ENCODE results near the gene PLIN1. TPM values are rescaled to one million over a fixed set of nuclear protein-coding genes. Genes with fewer than 3 reads are reported as not detected.

Gene PLIN1
- polyA plus RNA-seq, 1 donor (not counting 4 experiments of a cell fraction or from before 2014, with no cell fraction given), result 0.30 TPM

- H3K79me2 ChIP-seq (ENCODE audit: control insufficient read depth, insufficient read depth, low read length), result no peaks in the 10 kb centered on the region
- no peaks in the 10 kb centered on the region for H3K27me3 ChIP-seq (ENCODE audit: control insufficient read depth, extremely low read depth, insufficient read depth, low read length)
- TF ChIP-seq, protein P1, sequence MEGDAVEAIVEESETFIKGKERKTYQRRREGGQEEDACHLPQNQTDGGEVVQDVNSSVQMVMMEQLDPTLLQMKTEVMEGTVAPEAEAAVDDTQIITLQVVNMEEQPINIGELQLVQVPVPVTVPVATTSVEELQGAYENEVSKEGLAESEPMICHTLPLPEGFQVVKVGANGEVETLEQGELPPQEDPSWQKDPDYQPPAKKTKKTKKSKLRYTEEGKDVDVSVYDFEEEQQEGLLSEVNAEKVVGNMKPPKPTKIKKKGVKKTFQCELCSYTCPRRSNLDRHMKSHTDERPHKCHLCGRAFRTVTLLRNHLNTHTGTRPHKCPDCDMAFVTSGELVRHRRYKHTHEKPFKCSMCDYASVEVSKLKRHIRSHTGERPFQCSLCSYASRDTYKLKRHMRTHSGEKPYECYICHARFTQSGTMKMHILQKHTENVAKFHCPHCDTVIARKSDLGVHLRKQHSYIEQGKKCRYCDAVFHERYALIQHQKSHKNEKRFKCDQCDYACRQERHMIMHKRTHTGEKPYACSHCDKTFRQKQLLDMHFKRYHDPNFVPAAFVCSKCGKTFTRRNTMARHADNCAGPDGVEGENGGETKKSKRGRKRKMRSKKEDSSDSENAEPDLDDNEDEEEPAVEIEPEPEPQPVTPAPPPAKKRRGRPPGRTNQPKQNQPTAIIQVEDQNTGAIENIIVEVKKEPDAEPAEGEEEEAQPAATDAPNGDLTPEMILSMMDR (optimal IDR thresholded peaks at IDR 0.05 in 1 of 3, IDR thresholded peaks at IDR 0.05 in 1 of 3, conservative IDR thresholded peaks at IDR 0.05 in 1 of 3; ENCODE audit: extremely low read depth in 1 of 3, insufficient read depth in 2 of 3, low read length in 3 of 3), result no peak
- TF ChIP-seq EZH2 (IDR thresholded peaks at IDR 0.05; ENCODE audit: low read length), result no peak
- no peak overlapping the region for H3K4me2 ChIP-seq (ENCODE audit: control insufficient read depth, extremely low read depth, insufficient read depth, low read depth, low read length)
- H3K9me3 ChIP-seq (ENCODE audit: control insufficient read depth, low read depth, low read length), result no peaks in the 10 kb centered on the region
- no peak for FAIRE-seq
- no peaks in the 10 kb centered on the region for H3K9me1 ChIP-seq (ENCODE audit: control insufficient read depth, extremely low read depth, insufficient read depth, low read length)
- H2AFZ ChIP-seq (ENCODE audit: control insufficient read depth, low read length), result no peak overlapping the region
- H3K27ac ChIP-seq (ENCODE audit: control insufficient read depth, insufficient read depth, low read length), result no peak overlapping the region
- peaks cover 7% of the 10 kb centered on the region for H3K4me1 ChIP-seq (ENCODE audit: control insufficient read depth, extremely low read depth, insufficient read depth, low read length)
- no peaks in the 10 kb centered on the region for H3K36me3 ChIP-seq (ENCODE audit: control insufficient read depth in 2 of 2, extremely low read depth in 1 of 2, insufficient read depth in 2 of 2, low read length in 2 of 2)
- dilution Hi-C loops (cut with MboI; ENCODE audit: extremely low pct_ligation_motif_present, low sequenced_read_pairs), result no loop called here
- no peak overlapping the region for H3K4me3 ChIP-seq (ENCODE audit: control insufficient read depth in 2 of 3, extremely low read depth in 1 of 3, insufficient read depth in 2 of 3, low read depth in 1 of 3, low read length in 3 of 3)
- no peak overlapping the region for H3K9ac ChIP-seq (ENCODE audit: control insufficient read depth, extremely low read depth, insufficient read depth, low read length)
- no peaks in the 10 kb centered on the region for H4K20me1 ChIP-seq (ENCODE audit: control insufficient read depth, extremely low read depth, insufficient read depth, low read length)
- DNase-seq (ENCODE audit: low read depth, low spot score), result no peak
Measured at GRCh38 chr15:89667706-89667960, 11.5 kb downstream of the PLIN1 start.

- TF ChIP-seq EZH2 (IDR thresholded peaks at IDR 0.05; ENCODE audit: low read length), result no peak
- TF ChIP-seq, protein P1 (optimal IDR thresholded peaks at IDR 0.05 in 1 of 3, IDR thresholded peaks at IDR 0.05 in 1 of 3, conservative IDR thresholded peaks at IDR 0.05 in 1 of 3; ENCODE audit: extremely low read depth in 1 of 3, insufficient read depth in 2 of 3, low read length in 3 of 3), result no peak
- no peak overlapping the region for H3K4me3 ChIP-seq (ENCODE audit: control insufficient read depth in 2 of 3, extremely low read depth in 1 of 3, insufficient read depth in 2 of 3, low read depth in 1 of 3, low read length in 3 of 3)
- FAIRE-seq, result no peak
Measured at GRCh38 chr15:89666858-89667705, 12.1 kb downstream of the PLIN1 start.

More at GRCh38 chr15:89666858-89667705, 12.1 kb downstream of the PLIN1 start:
- Histone ChIP-seq H3K27ac (ENCODE audit: control insufficient read depth, insufficient read depth, low read length) (no peak overlapping the region), H2AFZ (ENCODE audit: control insufficient read depth, low read length) (no peak overlapping the region), H4K20me1 (ENCODE audit: control insufficient read depth, extremely low read depth, insufficient read depth, low read length) (no peaks in the 10 kb centered on the region), H3K4me2 (ENCODE audit: control insufficient read depth, extremely low read depth, insufficient read depth, low read depth, low read length) (no peak overlapping the region), H3K79me2 (ENCODE audit: control insufficient read depth, insufficient read depth, low read length) (no peaks in the 10 kb centered on the region), H3K9me1 (ENCODE audit: control insufficient read depth, extremely low read depth, insufficient read depth, low read length) (no peaks in the 10 kb centered on the region), H3K4me1 (ENCODE audit: control insufficient read depth, extremely low read depth, insufficient read depth, low read length) (peaks cover 10% of the 10 kb centered on the region), H3K27me3 (ENCODE audit: control insufficient read depth, extremely low read depth, insufficient read depth, low read length) (no peaks in the 10 kb centered on the region), H3K9ac (ENCODE audit: control insufficient read depth, extremely low read depth, insufficient read depth, low read length) (no peak overlapping the region), H3K9me3 (ENCODE audit: control insufficient read depth, low read depth, low read length) (no peaks in the 10 kb centered on the region), H3K36me3 (ENCODE audit: control insufficient read depth in 2 of 2, extremely low read depth in 1 of 2, insufficient read depth in 2 of 2, low read length in 2 of 2) (no peaks in the 10 kb centered on the region)
- DNase-seq (ENCODE audit: low read depth, low spot score), result no peak
- dilution Hi-C loops (cut with MboI; ENCODE audit: extremely low pct_ligation_motif_present, low sequenced_read_pairs), result no loop called here
